Endothelial cell of umbilical vein (primary cell): ENCODE measurements around the gene PPP1R12C.
A peak's percentile ranks its signal among the peaks of the same experiment; 100 is the strongest.

Experiments
- CTCF ChIP-seq, 2 donors: IDR thresholded peaks; 1 replicate in 1 of 2; 2 replicates in 1 of 2; pipeline ENCODE4 v1.5.1; 2011; ENCODE audit warnings: low read length in 2 of 2, mild to moderate bottlenecking in 2 of 2, moderate library complexity in 2 of 2, control low read depth in 1 of 2, inconsistent platforms in 1 of 2, low read depth in 1 of 2; ENCODE audit not compliant: insufficient read depth in 1 of 2; ENCODE audit errors: extremely low read depth in 1 of 2
- EZH2 ChIP-seq: IDR thresholded peaks from 2 replicates; pipeline ENCODE4 v1.6.1; 2012; ENCODE audit warnings: borderline replicate concordance, low read depth, mild to moderate bottlenecking, moderate library complexity, low read length, inconsistent platforms; ENCODE audit not compliant: severe bottlenecking
- JUN ChIP-seq: IDR thresholded peaks from 2 replicates; pipeline ENCODE4 v1.6.1; 2011; ENCODE audit warnings: borderline replicate concordance, low read depth; ENCODE audit not compliant: insufficient read length, insufficient read depth
- MYC ChIP-seq: IDR thresholded peaks from one replicate; pipeline ENCODE4 v1.6.1; 2011; ENCODE audit warnings: mild to moderate bottlenecking, low read depth, low read length
- POLR2A ChIP-seq: IDR thresholded peaks from 2 replicates; pipeline ENCODE4 v1.6.1; 2012; ENCODE audit warnings: low read depth, mild to moderate bottlenecking, control low read depth, low read length
- POLR2AphosphoS5 ChIP-seq: IDR thresholded peaks from 2 replicates; pipeline ENCODE4 v1.6.1; 2012; ENCODE audit warnings: low read depth, mild to moderate bottlenecking, control low read depth, low read length, moderate library complexity; ENCODE audit not compliant: insufficient read depth
- TF ChIP-seq, protein P1 (sequence below): IDR thresholded peaks from 2 replicates; pipeline ENCODE4 v1.6.1; 2011; ENCODE audit not compliant: insufficient read depth, insufficient read length

GRCh38 chr19:55087542-55087901 lies 29.9 kb downstream of the PPP1R12C start:
- TF ChIP-seq CTCF (IDR thresholded peaks at IDR 0.05; ENCODE audit: extremely low read depth in 1 of 2, insufficient read depth in 1 of 2, low read depth in 1 of 2, low read length in 2 of 2) (no peak), JUN (no peak), EZH2 (no peak), POLR2AphosphoS5 (no peak), POLR2A (peak; percentile 18), MYC (no peak)
- TF ChIP-seq, protein P1, sequence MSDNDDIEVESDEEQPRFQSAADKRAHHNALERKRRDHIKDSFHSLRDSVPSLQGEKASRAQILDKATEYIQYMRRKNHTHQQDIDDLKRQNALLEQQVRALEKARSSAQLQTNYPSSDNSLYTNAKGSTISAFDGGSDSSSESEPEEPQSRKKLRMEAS: no peak
